ENCODE measurements around the gene FAM209A.
"Not testable (repeated sequence)": the region's sequence is repeated elsewhere in the genome, so short reads cannot be mapped to it uniquely, and the experiment has no call there.

The FAM209A gene, protein sequence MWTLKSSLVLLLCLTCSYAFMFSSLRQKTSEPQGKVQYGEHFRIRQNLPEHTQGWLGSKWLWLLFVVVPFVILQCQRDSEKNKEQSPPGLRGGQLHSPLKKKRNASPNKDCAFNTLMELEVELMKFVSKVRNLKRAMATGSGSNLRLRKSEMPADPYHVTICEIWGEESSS

GRCh38 chr20:56524444-56524843, at the start of gene FAM209A:
FAM209A (plus strand) TSS chr20:56524744; CDS start chr20:56524809, 65 bp downstream.
- not testable (repeated sequence) for DNase-seq

GRCh38 chr20:56483970-56484369, 40.6 kb upstream of the FAM209A start:
- DNase-seq, result no peak

DNA sequence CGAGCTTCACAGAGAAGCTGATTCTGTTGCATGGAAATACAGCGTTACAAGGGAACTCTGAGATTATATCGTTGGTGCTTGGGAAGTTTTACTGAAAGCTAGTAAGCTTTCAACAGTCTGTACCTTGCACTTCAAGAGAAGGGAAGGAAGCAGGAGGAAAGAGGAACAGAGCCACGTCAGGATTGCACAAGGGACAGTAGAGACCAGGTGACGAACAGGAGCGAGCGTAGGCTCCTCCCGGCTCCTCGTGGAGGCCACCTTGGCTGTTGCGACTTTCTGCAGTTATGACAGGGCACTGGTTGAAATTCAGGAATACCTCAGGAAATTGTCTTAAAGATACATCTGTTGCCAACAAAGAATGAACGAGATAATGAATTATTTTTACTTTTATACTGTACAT, 37.3 kb upstream of the FAM209A start:
- no peak for DNase-seq

- DNase-seq, result no peak
These were observed 36.0 kb upstream of the FAM209A start for GRCh38 chr20:56488566-56488965.

GRCh38 chr20:56501116-56501515, 23.4 kb upstream of the FAM209A start:
- no peak for DNase-seq

GRCh38 chr20:56503916-56504315, 20.6 kb upstream of the FAM209A start:
- no peak for DNase-seq

DNA sequence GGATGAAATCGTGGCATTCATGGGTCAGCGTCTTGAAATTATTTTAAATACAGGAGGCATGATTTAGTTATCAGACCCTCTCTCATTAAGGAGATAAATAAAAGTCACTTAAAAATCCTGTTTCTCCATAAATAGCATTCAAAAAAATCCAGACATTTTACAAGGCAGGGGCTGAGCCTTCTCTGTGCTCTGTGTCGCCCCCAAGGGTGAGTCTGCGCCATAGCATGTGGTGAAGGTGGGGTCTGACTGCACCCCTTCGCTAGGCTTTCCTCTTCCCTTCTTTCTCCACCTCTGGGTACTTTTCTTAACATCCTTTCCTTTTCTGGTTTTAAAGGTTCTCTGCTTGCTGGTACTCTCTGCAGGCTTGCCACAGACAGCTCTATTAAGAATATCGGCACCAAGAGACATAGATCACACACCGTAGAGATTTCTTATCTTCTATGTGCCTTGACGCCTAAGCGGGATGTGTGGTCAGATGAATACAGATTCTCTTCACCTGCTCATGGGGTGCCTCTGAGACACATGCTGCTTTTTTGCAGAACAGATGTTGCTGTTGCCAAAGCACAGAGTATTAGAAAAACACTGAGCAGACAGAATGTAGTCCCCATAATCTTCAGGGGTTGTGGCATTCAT, 20.1 kb upstream of the FAM209A start:
- DNase-seq, result no peak

DNA sequence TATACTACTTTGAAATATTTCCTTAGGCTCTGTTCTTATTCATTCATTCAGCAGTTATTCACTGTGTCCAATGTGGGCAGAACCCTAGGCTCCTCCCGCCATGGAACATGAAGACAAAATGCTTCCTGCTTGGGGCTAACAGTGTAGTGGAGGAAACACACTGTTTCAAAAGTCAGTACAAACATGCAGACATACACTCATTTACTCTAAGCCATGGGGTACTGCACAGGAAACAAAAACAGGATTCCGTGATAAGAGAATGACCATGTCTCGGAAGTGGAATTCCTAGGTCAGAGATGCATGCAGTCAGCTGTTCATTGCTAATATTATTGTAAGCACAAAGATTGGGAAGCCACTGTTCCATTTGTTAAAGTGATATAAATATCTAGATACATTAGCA, 18.4 kb upstream of the FAM209A start:
- DNase-seq, result no peak

DNA sequence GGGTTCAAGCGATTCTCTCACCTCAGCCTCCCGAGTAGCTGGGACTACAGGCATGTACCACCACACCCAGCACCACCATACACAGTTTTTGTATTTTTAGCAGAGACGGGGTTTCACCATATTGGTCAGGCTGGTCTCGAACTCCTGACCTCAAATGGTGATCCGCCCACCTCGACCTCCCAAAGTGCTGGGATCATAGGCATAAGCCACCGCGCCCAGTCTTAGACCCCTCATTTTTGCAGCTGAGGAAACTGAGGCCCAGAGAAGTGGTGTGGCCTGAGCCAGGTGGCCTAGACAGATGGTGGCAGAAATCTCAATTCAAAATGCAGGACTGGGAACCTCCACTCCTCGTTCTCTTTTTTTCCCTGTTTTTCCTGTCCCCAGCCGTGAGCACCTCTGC, 12.6 kb upstream of the FAM209A start:
- no peak for DNase-seq

DNA sequence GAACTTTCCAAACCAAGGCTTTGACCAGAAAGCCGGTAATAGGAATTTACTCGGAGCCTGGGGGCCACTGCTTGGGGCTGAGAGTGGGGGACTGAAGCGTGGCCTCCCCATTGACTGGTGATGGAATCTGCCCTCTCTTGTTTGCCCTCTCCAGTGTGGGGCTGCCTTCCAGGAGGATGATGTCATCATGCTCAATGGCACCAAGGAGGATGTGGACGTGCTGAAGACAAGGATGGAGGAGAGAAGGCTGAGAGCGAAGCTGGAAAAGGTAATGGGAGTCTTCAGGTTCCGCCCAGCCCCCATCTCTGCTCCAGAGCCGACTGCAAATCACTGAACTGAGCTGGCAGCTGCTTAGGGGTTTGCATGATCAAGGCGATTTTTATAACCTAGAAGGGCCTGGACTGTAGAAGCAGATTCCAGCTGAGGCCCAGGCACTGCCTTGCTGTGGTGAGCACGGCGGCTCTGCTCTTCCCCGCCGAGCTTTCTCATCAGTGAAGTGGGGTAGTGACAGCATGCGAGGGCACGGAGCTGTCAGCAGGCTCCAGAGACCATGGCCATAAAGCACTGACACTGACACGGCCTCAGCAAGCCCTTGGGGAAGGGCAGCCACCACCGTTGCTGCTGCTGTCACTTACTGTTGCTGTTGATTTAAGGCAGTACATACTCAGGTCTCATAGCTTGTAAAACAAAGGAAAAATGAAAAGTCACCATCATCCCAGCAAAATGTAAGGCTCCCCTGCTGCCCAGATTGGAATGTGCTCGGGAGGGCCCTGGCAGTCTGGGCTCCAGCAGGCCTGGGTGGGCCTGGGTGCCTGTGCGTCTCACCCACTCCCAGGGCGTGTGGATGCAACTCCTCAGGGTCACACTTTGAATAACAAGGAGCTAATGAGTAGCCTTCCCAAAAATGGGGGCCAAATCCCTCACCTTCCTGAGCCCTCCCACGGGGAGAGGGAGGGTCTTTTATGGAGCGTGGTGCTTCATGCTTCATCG, 11.1 kb upstream of the FAM209A start:
- no peak for DNase-seq

DNA sequence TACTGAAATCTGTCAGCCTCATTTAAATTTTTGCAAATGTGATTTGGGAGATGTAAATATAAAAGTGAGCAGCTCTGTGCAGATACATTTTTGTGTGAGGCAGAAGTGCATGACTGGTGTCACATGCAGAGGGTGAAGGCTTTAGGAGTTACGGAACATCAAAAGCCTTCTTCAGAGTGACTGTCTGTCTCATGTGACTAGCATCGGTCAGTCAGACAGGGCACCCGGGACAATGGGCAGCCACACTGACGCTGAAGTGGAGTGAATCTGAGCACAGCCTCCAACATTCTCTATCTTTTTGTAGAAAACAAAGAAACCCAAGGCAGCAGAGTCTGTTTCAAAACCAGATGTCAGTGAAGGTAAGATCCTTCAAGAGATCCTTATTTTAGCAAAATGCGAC, 7.9 kb upstream of the FAM209A start:
- DNase-seq, result no peak

DNA sequence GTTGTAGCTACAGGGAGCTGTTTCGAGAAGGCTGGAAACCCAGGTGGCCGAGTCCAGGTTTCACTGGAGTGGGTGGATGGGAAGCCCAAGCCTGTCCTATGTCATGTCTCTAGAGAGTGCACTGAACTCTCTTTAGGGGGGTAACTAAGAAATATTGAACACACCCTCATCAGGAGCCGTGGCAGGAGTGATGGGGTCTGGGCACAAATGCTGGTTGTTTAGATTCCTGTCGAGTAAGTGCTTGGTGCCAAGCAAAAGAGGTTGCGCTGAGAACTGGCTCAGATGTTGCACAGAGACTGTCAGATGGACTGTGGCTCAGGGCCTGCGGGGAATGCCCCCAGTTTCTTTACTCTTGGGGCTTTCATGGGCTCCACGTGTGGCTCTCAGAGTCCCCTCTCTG, 7.3 kb upstream of the FAM209A start:
- no peak for DNase-seq

- no peak for DNase-seq
These were observed 6.9 kb upstream of the FAM209A start for GRCh38 chr20:56517641-56518040.

GRCh38 chr20:56518126-56518525, 6.4 kb upstream of the FAM209A start:
- DNase-seq, result no peak

GRCh38 chr20:56518721-56519398, 5.7 kb upstream of the FAM209A start:
- no peak for DNase-seq

GRCh38 chr20:56519551-56519950, 5.0 kb upstream of the FAM209A start:
- no peak for DNase-seq

DNA sequence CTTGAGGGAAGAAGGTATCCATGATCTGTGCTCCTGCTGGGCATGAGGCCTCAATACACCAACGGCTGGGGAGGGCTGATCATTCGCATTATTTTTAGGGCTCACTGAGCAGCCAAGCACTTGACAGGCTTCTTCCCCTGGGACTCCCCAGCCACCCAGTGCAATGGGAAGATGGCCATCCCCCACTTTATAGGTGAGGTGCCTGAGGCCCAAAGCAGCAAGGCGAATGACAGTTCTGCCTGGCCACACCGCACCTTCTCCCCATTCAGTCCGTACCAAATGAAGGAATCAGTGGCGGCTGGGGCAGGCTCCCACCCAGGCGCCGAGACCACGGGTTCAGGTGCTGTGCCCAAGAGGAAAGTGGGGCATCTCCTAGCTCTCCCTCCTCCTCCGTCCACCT, 4.4 kb upstream of the FAM209A start:
- no peak for DNase-seq

GRCh38 chr20:56520746-56521354, 3.7 kb upstream of the FAM209A start:
- not testable (repeated sequence) for DNase-seq

GRCh38 chr20:56522311-56522710, 2.2 kb upstream of the FAM209A start:
- no peak for DNase-seq

- DNase-seq, result no peak
These were observed 3.0 kb downstream of the FAM209A start for GRCh38 chr20:56527521-56527920.

DNA sequence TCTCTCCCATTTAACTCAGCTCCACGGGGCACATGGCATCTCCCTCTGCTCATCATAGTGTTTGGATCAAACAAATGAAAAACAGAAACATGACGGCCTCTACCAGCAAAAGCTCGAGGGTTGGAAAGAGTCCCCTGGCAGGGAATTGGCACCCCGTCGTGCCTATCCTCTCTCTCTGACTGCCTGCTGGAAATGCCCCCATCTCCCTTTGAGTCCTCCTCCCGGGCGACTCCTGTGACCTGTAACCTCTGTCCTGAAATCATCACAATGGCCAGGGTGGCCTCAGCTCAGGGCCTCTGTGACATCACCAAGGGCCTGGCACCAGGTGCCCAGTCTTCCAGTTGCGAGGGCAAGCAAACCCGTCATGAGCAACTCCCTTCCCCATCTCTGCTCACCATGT, 8.4 kb downstream of the FAM209A start, which contains the start of gene FAM209B:
Gene FAM209B, plus strand, starts transcription at position 301 of the 400 bp plus-strand sequence. Its CDS starts 96 bp downstream, at position 397.
- not testable (repeated sequence) for DNase-seq

DNA sequence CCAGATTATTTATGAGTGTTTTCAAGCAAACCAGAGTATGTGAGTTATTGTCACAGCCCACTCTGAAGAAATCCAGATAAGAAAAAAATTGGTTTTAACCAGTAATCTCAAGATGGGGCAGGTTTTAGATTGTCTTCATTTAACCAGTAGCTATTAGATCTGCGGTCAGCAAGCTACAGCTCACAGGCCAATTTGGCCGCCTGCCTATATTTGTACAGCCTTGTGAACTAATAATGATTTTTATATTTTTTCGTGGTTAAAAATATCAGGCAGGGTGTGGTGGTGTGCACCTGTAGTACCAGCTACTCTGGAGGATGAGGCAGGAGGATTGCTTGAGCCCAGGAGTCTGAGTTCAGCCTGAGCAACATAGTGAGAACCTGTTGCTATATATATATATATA, 13.5 kb downstream of the FAM209A start:
- DNase-seq, result no peak

DNA sequence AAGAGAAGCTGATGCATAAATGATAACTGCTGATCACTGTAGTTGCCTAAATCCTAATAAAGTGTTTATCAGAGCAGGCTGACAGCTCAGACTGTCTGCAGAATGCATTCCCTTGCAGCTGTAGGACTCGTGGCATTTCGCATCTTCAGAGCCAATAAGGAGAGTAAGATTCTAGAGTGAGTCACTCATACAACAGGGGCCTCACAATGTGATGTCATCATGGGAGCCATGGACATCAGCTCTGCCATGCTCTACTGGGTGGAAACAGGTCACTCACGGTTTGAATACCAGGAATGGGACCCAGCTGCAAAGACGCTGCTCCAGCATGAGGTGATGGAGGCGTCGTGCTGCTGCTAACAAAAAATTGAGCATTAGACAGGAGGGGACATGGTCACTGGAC, 15.9 kb downstream of the FAM209A start:
- no peak for DNase-seq
